COLO668 (cell line): ENCODE measurements around the gene CALML5.
"Not testable (repeated sequence)": the region's sequence is repeated elsewhere in the genome, so short reads cannot be mapped to it uniquely, and the experiment has no call there.

Source experiments
- DNase-seq: peaks from one replicate; lab custom pipeline; 2025; ENCODE audit not compliant: unreplicated experiment; lab: John Stamatoyannopoulos, UW

CALML5 gene

GRCh38 chr10:5485948-5486852 is 13.2 kb downstream of the CALML5 start:
- DNase-seq, result no peak

GRCh38 chr10:5485290-5485689 is 14.1 kb downstream of the CALML5 start:
- no peak for DNase-seq

- no peak for DNase-seq
Observed at GRCh38 chr10:5484205-5484604, 15.2 kb downstream of the CALML5 start.

- DNase-seq, result no peak
Observed at GRCh38 chr10:5482016-5482415, 17.4 kb downstream of the CALML5 start.

- no peak for DNase-seq
Observed at GRCh38 chr10:5481121-5481520, 18.2 kb downstream of the CALML5 start.

GRCh38 chr10:5480162-5480941 is 19.0 kb downstream of the CALML5 start:
- no peak for DNase-seq

GRCh38 chr10:5479481-5480161 is 19.7 kb downstream of the CALML5 start:
- DNase-seq, result no peak

- DNase-seq, result no peak
Observed at GRCh38 chr10:5478694-5479305, 20.6 kb downstream of the CALML5 start.

- DNase-seq, result no peak
Observed at GRCh38 chr10:5477948-5478693, 21.2 kb downstream of the CALML5 start.

GRCh38 chr10:5476918-5477525 is 22.3 kb downstream of the CALML5 start:
- no peak for DNase-seq

GRCh38 chr10:5475974-5476807 is 23.2 kb downstream of the CALML5 start:
- not testable (repeated sequence) for DNase-seq

GRCh38 chr10:5475088-5475487 is 24.3 kb downstream of the CALML5 start:
- not testable (repeated sequence) for DNase-seq

GRCh38 chr10:5474642-5475041 is 24.7 kb downstream of the CALML5 start:
- DNase-seq, result not testable (repeated sequence)

GRCh38 chr10:5470062-5470751 is 29.2 kb downstream of the CALML5 start:
- no peak for DNase-seq

- DNase-seq, result no peak
Observed at GRCh38 chr10:5469353-5470061, 29.9 kb downstream of the CALML5 start.

GRCh38 chr10:5468262-5469106 is 30.9 kb downstream of the CALML5 start:
- no peak for DNase-seq
